Neuronal stem cell (in vitro differentiated cells): ENCODE results near the gene ATF6B.

Experiments
- DNase-seq: peaks from one replicate; pipeline ENCODE4 v3.0.0-alpha.2; 2013; ENCODE audit warnings: low spot score
- H2AFZ ChIP-seq: one replicate; pipeline ENCODE4 v1.6.1; 2013; ENCODE audit warnings: mild to moderate bottlenecking, low read length, inconsistent platforms
- H2AK5ac ChIP-seq: 2 replicates; pipeline ENCODE4 v1.6.1; 2013; ENCODE audit warnings: low read depth, mild to moderate bottlenecking, inconsistent platforms, low read length, moderate library complexity, mixed read lengths
- H2BK120ac ChIP-seq: 2 replicates; pipeline ENCODE4 v1.6.1; 2013; ENCODE audit warnings: low read depth, mild to moderate bottlenecking, inconsistent platforms, low read length, moderate library complexity, mixed read lengths
- H2BK12ac ChIP-seq: one replicate; pipeline ENCODE4 v1.6.1; 2013; ENCODE audit warnings: low read length, inconsistent platforms
- H2BK15ac ChIP-seq: 2 replicates; pipeline ENCODE4 v1.6.1; 2013; ENCODE audit warnings: mild to moderate bottlenecking, low read length, inconsistent platforms, mixed read lengths
- H2BK5ac ChIP-seq: one replicate; pipeline ENCODE4 v1.6.1; 2013; ENCODE audit warnings: inconsistent platforms, mild to moderate bottlenecking, low read length, moderate library complexity
- H3K14ac ChIP-seq: one replicate; pipeline ENCODE4 v1.6.1; 2013; ENCODE audit warnings: low read length, inconsistent platforms
- H3K18ac ChIP-seq: 2 replicates; pipeline ENCODE4 v1.6.1; 2013; ENCODE audit warnings: low read length, inconsistent platforms
- H3K23ac ChIP-seq: 2 replicates; pipeline ENCODE4 v1.6.1; 2013; ENCODE audit warnings: low read depth, mild to moderate bottlenecking, mixed read lengths, low read length, inconsistent platforms; ENCODE audit not compliant: poor library complexity
- H3K27ac ChIP-seq: replicated peaks from 3 replicates; pipeline ENCODE4 v1.5.1; 2013; ENCODE audit warnings: low read length, inconsistent platforms
- H3K27me3 ChIP-seq, 3 experiments: 2 replicates each; pipeline ENCODE4 v1.6.1; 2013; ENCODE audit warnings: low read length in 3 of 3, mild to moderate bottlenecking in 2 of 3, inconsistent platforms in 1 of 3, low read depth in 1 of 3, mixed read lengths in 1 of 3, moderate library complexity in 1 of 3; ENCODE audit not compliant: control insufficient read depth in 3 of 3, insufficient read depth in 3 of 3
- H3K36me3 ChIP-seq, 2 donors: replicated peaks in 1 of 2; 2 replicates each; pipeline ENCODE4 v1.6.1; 2013; ENCODE audit warnings: low read length in 2 of 2; ENCODE audit not compliant: control insufficient read depth in 2 of 2, insufficient read depth in 2 of 2
- H3K4ac ChIP-seq: 2 replicates; pipeline ENCODE4 v1.6.1; 2013; ENCODE audit warnings: inconsistent platforms, mild to moderate bottlenecking, low read length, moderate library complexity
- H3K4me1 ChIP-seq, 2 donors: 1 replicate in 1 of 2; 2 replicates in 1 of 2; pipeline ENCODE4 v1.6.1; 2013; ENCODE audit warnings: low read length in 2 of 2, low read depth in 1 of 2; ENCODE audit not compliant: control insufficient read depth in 2 of 2, insufficient read depth in 1 of 2
- H3K4me2 ChIP-seq: one replicate; pipeline ENCODE4 v1.6.1; 2013; ENCODE audit warnings: mild to moderate bottlenecking, low read length, inconsistent platforms; ENCODE audit not compliant: insufficient read depth, poor library complexity, severe bottlenecking
- H3K4me3 ChIP-seq, 2 donors: 2 replicates each; pipeline ENCODE4 v1.5.1; 2013; ENCODE audit warnings: low read length in 2 of 2, mild to moderate bottlenecking in 2 of 2, inconsistent platforms in 1 of 2, moderate library complexity in 1 of 2
- H3K79me1 ChIP-seq: one replicate; pipeline ENCODE4 v1.6.1; 2013; ENCODE audit warnings: low read depth, mild to moderate bottlenecking, inconsistent platforms, low read length, moderate library complexity
- H3K9ac ChIP-seq: one replicate; pipeline ENCODE4 v1.6.1; 2013; ENCODE audit warnings: mild to moderate bottlenecking, low read depth, low read length, inconsistent platforms; ENCODE audit not compliant: poor library complexity
- H3K9me3 ChIP-seq, 2 donors: replicated peaks in 1 of 2; 2 replicates each; pipeline versions ENCODE3 to v1.6.1; 2013; ENCODE audit warnings: low read length in 2 of 2, mild to moderate bottlenecking in 2 of 2, inconsistent platforms in 1 of 2, low read depth in 1 of 2, mixed read lengths in 1 of 2, moderate library complexity in 1 of 2; ENCODE audit not compliant: control insufficient read depth in 2 of 2, insufficient read depth in 1 of 2
- H4K8ac ChIP-seq: one replicate; pipeline ENCODE4 v1.6.1; 2013; ENCODE audit warnings: low read depth, mild to moderate bottlenecking, inconsistent platforms, low read length, moderate library complexity
- H4K91ac ChIP-seq: one replicate; pipeline ENCODE4 v1.6.1; 2013; ENCODE audit warnings: low read length, low read depth, mild to moderate bottlenecking, inconsistent platforms; ENCODE audit not compliant: poor library complexity
- WGBS, 2 donors: extraction: QIAGEN DNeasy Blood & Tissue Kit; methylation state at CpG; one replicate each; pipeline ENCODE4 v1.1.7; 2013; ENCODE audit warnings: missing lambda C conversion rate in 2 of 2, mixed read lengths in 1 of 2; ENCODE audit not compliant: insufficient read length in 2 of 2, insufficient replicate concordance in 1 of 2; ENCODE audit errors: extremely low coverage in 2 of 2; 5-methylcytosine and 5-hydroxymethylcytosine counted together

ATF6B gene

DNA sequence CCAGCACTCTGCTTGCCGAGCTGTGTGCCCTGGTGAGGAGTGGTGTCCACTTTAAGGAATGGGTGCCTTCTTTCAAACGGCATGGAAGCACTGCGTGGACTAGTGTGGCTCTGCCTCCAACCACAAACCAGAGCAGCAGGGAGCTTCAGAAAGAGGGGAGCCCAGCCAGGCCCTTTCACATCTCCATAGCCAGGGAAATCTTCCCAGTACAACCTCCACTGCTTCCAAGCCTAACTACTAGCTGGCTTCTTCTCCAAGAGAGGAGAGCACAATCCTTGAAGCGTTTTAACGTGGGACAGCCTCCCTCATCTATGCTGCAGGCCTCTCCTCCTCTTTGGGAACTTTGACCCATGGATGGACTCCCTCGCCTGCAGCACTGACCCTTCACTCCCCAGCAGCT, 45.6 kb downstream of the ATF6B start:
- H2BK5ac ChIP-seq, result no peak overlapping the region
- H3K27ac ChIP-seq, result no peak overlapping the region
- peaks cover 0 to 39% (median 8%) of the 10 kb centered on the region in 3 experiments for H3K27me3 ChIP-seq
- no peak for DNase-seq
- no peaks in the 10 kb centered on the region for H3K36me3 ChIP-seq
- H2BK15ac ChIP-seq, result no peak overlapping the region
- H3K14ac ChIP-seq, result no peak overlapping the region
- H4K8ac ChIP-seq, result no peak overlapping the region
- H3K9me3 ChIP-seq, result no peaks in the 10 kb centered on the region
- H3K18ac ChIP-seq, result no peak overlapping the region
- WGBS, 2 donors, result no CpG with 5 or more reads among the region's 6 CpGs
- peaks cover 0 to 4% of the 10 kb centered on the region in 2 donors for H3K4me1 ChIP-seq
- no peak overlapping the region for H2AFZ ChIP-seq
- H2BK120ac ChIP-seq, result no peak overlapping the region
- no peak overlapping the region for H3K9ac ChIP-seq
- no peak overlapping the region for H2AK5ac ChIP-seq
- no peak overlapping the region for H3K23ac ChIP-seq
- H3K4ac ChIP-seq, result no peak overlapping the region
- H3K4me2 ChIP-seq, result no peak overlapping the region
- H2BK12ac ChIP-seq, result no peak overlapping the region
- H3K4me3 ChIP-seq, result no peak overlapping the region
- H3K79me1 ChIP-seq, result no peaks in the 10 kb centered on the region
- H4K91ac ChIP-seq, result no peak overlapping the region

DNA sequence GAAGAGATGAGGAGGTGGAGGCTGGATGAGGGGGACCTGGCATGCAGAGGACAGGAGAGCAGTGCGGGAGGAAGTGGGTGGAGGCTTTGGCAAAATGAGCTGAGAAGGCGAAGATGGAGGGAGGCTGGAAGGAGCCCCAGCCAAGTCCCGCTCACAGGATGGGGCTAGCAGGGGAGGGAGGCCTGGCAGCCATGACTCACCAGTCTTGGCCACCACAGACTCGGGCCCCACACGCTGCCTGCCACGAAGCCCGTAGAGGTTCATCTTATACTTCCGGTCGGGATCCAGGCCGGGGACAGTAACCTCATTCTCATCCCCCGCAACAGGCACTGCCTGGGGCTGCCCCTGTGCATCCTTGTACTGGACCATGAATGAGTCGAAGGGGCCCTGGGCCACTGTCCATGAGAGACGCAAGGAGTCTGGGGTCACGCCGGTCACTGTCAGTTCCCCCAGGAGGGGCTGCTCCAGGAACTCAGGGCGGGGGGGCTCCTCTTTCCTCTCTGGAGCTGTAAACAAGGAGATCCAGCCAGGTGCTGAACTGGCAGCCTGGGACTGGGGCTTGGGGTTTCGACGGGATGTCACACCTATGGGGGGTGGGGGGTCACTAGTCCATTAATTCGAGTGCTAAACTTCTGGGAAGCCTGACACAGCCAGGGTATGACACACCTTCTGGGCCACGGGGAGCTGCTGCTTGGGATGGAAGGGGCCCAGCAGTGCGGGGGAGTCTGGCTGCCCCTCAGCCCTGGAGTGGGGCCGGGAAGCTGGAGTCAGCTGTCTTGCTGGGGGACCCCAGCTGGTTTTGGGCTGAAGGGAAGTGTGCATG, 46.7 kb downstream of the ATF6B start:
- Histone ChIP-seq H2AK5ac (no peak overlapping the region), H3K9ac (no peak overlapping the region), H3K23ac (no peak overlapping the region), H3K4me1 (peaks cover 0 to 4% of the 10 kb centered on the region in 2 donors), H3K27ac (no peak overlapping the region), H2BK5ac (no peak overlapping the region), H3K4me2 (no peak overlapping the region), H2AFZ (peak overlapping the region; percentile 21), H3K14ac (no peak overlapping the region), H2BK12ac (no peak overlapping the region), H3K27me3 (peaks cover 0 to 31% (median 0%) of the 10 kb centered on the region in 3 experiments), H3K18ac (peak overlapping the region; percentile 39), H3K36me3 (no peaks in the 10 kb centered on the region), H3K4ac (no peak overlapping the region), H3K4me3 (no peak overlapping the region), H2BK15ac (no peak overlapping the region), H3K79me1 (no peaks in the 10 kb centered on the region), H4K91ac (no peak overlapping the region), H4K8ac (no peak overlapping the region), H3K9me3 (no peaks in the 10 kb centered on the region), H2BK120ac (no peak overlapping the region)
- no CpG with 5 or more reads among the region's 22 CpGs for WGBS, 2 donors
- no peak for DNase-seq

DNA sequence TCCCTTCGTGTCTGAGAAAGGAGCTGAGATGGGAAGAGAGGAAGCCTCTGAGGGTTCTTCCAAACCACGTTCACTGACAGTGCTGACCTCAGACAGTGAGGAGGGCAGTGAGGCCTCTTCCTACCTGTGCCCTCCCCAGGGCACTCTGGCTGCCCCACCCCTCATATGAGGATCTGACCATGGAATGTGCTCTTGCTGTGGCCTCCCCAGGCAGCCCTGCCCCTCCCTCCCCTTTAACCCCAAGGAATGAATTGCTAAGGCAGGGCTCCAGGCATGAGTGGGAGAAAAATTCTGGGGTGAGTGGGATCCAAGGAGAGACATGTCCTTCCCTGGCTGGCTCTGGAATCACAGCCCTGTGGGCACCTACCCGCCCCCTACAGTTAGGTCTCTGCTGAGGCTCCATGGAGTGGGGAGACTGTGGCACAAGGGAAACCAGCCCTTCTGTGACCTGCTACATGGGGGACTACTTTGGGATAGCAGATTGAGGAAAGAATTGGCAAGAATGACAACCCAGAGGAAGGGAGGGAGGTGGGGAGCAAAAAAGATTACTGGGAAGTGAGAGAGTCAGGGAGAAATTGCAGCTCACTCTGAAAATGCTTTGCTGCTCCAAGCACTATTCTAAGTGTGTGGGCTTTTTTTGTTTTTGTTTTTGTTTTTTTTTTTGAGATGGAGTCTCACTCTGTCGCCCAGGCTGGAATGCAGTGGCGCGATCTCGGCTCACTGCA, 48.3 kb downstream of the ATF6B start:
- Histone ChIP-seq H3K4me3 (no peak overlapping the region), H3K4me1 (peaks cover 0 to 7% of the 10 kb centered on the region in 2 donors), H2BK120ac (no peak overlapping the region), H3K9me3 (no peaks in the 10 kb centered on the region), H3K18ac (no peak overlapping the region), H3K4ac (no peak overlapping the region), H2BK15ac (no peak overlapping the region), H3K14ac (no peak overlapping the region), H3K27me3 (peaks cover 0 to 23% (median 0%) of the 10 kb centered on the region in 3 experiments), H2BK5ac (peak overlapping the region; percentile 26), H2AK5ac (no peak overlapping the region), H3K23ac (no peak overlapping the region), H3K9ac (no peak overlapping the region), H4K91ac (no peak overlapping the region), H3K79me1 (no peaks in the 10 kb centered on the region), H2AFZ (no peak overlapping the region), H3K27ac (no peak overlapping the region), H3K36me3 (no peaks in the 10 kb centered on the region), H2BK12ac (no peak overlapping the region), H3K4me2 (no peak overlapping the region), H4K8ac (no peak overlapping the region)
- no CpG with 5 or more reads among the region's 7 CpGs for WGBS, 2 donors
- no peak for DNase-seq

DNA sequence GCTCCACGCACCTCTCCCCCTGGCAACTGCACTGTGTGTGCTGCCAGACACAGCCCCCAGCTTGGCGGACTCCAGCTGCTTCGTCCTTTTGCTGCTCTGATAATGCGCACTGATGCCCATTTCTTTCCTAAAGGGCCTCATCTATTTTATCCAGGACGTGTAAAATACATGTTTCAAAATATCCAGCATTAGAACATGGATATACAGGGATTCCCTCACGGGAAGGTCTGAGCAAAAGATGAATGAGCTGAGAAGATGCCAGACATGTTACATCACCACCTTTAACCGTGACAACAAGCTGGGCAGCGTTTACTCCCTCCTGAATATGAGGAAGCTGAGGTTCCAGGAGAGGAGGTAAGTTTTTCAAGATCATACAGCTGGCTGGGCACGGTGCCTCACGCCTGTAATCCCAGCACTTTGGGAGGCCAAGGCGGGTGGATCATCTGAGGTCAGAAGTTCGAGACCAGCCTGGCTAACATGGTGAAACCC, 51.7 kb downstream of the ATF6B start:
- H2BK12ac ChIP-seq, result no peak overlapping the region
- no peak overlapping the region for H3K14ac ChIP-seq
- no peak overlapping the region for H2AFZ ChIP-seq
- no peak overlapping the region for H2AK5ac ChIP-seq
- no peak overlapping the region for H4K8ac ChIP-seq
- WGBS, 2 donors, result no CpG with 5 or more reads among the region's 12 CpGs
- no peaks in the 10 kb centered on the region for H3K79me1 ChIP-seq
- H3K27me3 ChIP-seq, result peaks cover 0 to 10% (median 0%) of the 10 kb centered on the region in 3 experiments
- no peak for DNase-seq
- H2BK120ac ChIP-seq, result no peak overlapping the region
- H3K9me3 ChIP-seq, result no peaks in the 10 kb centered on the region
- no peak overlapping the region for H3K23ac ChIP-seq
- no peak overlapping the region for H3K9ac ChIP-seq
- no peaks in the 10 kb centered on the region for H3K36me3 ChIP-seq
- H3K4me2 ChIP-seq, result no peak overlapping the region
- no peak overlapping the region for H3K18ac ChIP-seq
- no peak overlapping the region for H3K27ac ChIP-seq
- H4K91ac ChIP-seq, result no peak overlapping the region
- H3K4ac ChIP-seq, result no peak overlapping the region
- H3K4me3 ChIP-seq, result no peak overlapping the region
- no peak overlapping the region for H2BK15ac ChIP-seq
- no peak overlapping the region for H2BK5ac ChIP-seq
- peaks cover 0 to 16% of the 10 kb centered on the region in 2 donors for H3K4me1 ChIP-seq
